GM21619 (cell line): ENCODE data around the gene ZNF280A.
"Not testable (repeated sequence)": the region's sequence is repeated elsewhere in the genome, so short reads cannot be mapped to it uniquely, and the experiment has no call there.

Source experiments
- ATAC-seq: cut with Tn5 transposase; IDR thresholded peaks from one replicate; pipeline ENCODE4 v1.9.1; 2021; ENCODE audit not compliant: unreplicated experiment

Gene ZNF280A

GRCh38 chr22:22469527-22469926 lies 50.5 kb downstream of the ZNF280A start:
- ATAC-seq, result no peak

- not testable (repeated sequence) for ATAC-seq
These were observed 51.1 kb downstream of the ZNF280A start for GRCh38 chr22:22468794-22469469.

GRCh38 chr22:22467112-22467511 lies 53.0 kb downstream of the ZNF280A start:
- ATAC-seq, result no peak

GRCh38 chr22:22465782-22466181 lies 54.3 kb downstream of the ZNF280A start:
- ATAC-seq, result no peak

GRCh38 chr22:22465094-22465602 lies 54.9 kb downstream of the ZNF280A start:
- no peak for ATAC-seq

- ATAC-seq, result no peak
These were observed 55.5 kb downstream of the ZNF280A start for GRCh38 chr22:22464541-22465054.

- no peak for ATAC-seq
These were observed 56.1 kb downstream of the ZNF280A start for GRCh38 chr22:22463855-22464540.
